ENCODE measurements around the gene NFIX.

GRCh38 chr19:13010038-13010991 lies 15.0 kb downstream of the NFIX start:
- TF ChIP-seq CTCF (conservative IDR thresholded peaks at IDR 0.05; ENCODE audit: low read depth, low read length) (no peak), EZH2 (IDR thresholded peaks at IDR 0.05; ENCODE audit: borderline replicate concordance, low read depth, low read length, poor library complexity, severe bottlenecking) (no peak)

Data from A673 (cell line).